Spleen (tissue), 11 donors: ENCODE measurements around the gene NKTR. TPM values are rescaled to one million over a fixed set of nuclear protein-coding genes. Genes with fewer than 3 reads are reported as not detected.

ENCODE experiments used
- DNase-seq: peaks from one replicate; pipeline ENCODE4 v3.0.0-alpha.2; 2020
- H3K27ac ChIP-seq, 8 donors: fragments of 200-600 bp; sonication (generic) in 7 of 8; 1 replicate in 4 of 8; 2 replicates in 4 of 8; pipeline versions ENCODE4 v1.5.0 to v1.8.0; 2016 to 2021; ENCODE audit warnings: inconsistent platforms in 4 of 8, mild to moderate bottlenecking in 4 of 8, moderate library complexity in 1 of 8
- H3K27me3 ChIP-seq, 7 donors: fragments of 200-600 bp; sonication (generic) in 6 of 7; replicated peaks in 1 of 7; 1 replicate in 4 of 7; 2 replicates in 3 of 7; pipeline versions ENCODE4 v1.5.0 to v1.8.0; 2016 to 2021; ENCODE audit warnings: inconsistent platforms in 3 of 7, mild to moderate bottlenecking in 1 of 7
- H3K36me3 ChIP-seq, 6 donors: fragments of 200-600 bp; sonication (generic) in 5 of 6; 1 replicate in 4 of 6; 2 replicates in 2 of 6; pipeline versions ENCODE4 v1.5.0 to v1.8.0; 2016 to 2021; ENCODE audit warnings: inconsistent platforms in 2 of 6
- H3K4me1 ChIP-seq, 6 donors: fragments of 200-600 bp; sonication (generic) in 5 of 6; 1 replicate in 3 of 6; 2 replicates in 3 of 6; pipeline versions ENCODE4 v1.5.0 to v1.8.0; 2016 to 2021; ENCODE audit warnings: inconsistent platforms in 3 of 6
- H3K4me3 ChIP-seq, 8 donors: fragments of 200-600 bp; sonication (generic) in 7 of 8; 1 replicate in 4 of 8; 2 replicates in 4 of 8; pipeline versions ENCODE4 v1.5.0 to v1.8.0; 2016 to 2021; ENCODE audit warnings: inconsistent platforms in 4 of 8, mild to moderate bottlenecking in 4 of 8, moderate library complexity in 2 of 8
- H3K9me3 ChIP-seq, 8 donors: fragments of 200-600 bp; sonication (generic) in 7 of 8; 1 replicate in 4 of 8; 2 replicates in 4 of 8; pipeline versions ENCODE4 v1.5.0 to v1.8.0; 2016 to 2021; ENCODE audit warnings: inconsistent platforms in 4 of 8
- POLR2A ChIP-seq, 3 donors: fragments of 450-650 bp; IDR thresholded peaks; one replicate each; pipeline ENCODE4 v1.5.1; 2017; ENCODE audit warnings: antibody characterized with exemption in 3 of 3, mild to moderate bottlenecking in 1 of 3
- POLR2AphosphoS5 ChIP-seq, 3 donors: sonication (generic); formaldehyde crosslinking; IDR thresholded peaks; one replicate each; pipeline ENCODE4 v1.5.1; 2017; ENCODE audit warnings: antibody characterized with exemption in 3 of 3
- WGBS, 5 donors: extraction: QIAGEN DNeasy Blood & Tissue Kit in 3 of 5; methylation state at CpG; one replicate each; pipeline versions ENCODE4 v1.1.5 to v1.1.7; 2013 to 2018; 5-methylcytosine and 5-hydroxymethylcytosine counted together
- intact Hi-C: fragments of 100-400 bp; cut with DNase I; formaldehyde crosslinking; loops from one replicate; pipeline ENCODE4 v1.15.0; 2023; ENCODE audit warnings: low total_unique reads
- polyA plus RNA-seq, 3 donors: library from polyadenylated mRNA; stranded (reverse); fragments of 200-250 nt; gene quantifications; one replicate each; pipeline ENCODE4 v1.2.1, GENCODE V29; 2013
- total RNA-seq, 7 donors: library from RNA; depleted of rRNA in 3 of 7; stranded (reverse); fragments of >200 nt in 3 of 7; fragmentation: NEBNext Ultra II Directional in 4 of 7; extraction: Animal tissue kit (Norgen Biotek cat#: 25700) in 4 of 7; gene quantifications; one replicate each; pipeline versions ENCODE4 v1.1.0 to v1.2.1, GENCODE V29; 2016 to 2021
- TF ChIP-seq, protein P1 (sequence below), 11 experiments: fragments of 200-600 bp in 7 of 11; fragments of 450-650 bp in 4 of 11; sonication (generic) in 4 of 11; IDR thresholded peaks in 8 of 11; conservative IDR thresholded peaks in 3 of 11; 1 replicate in 7 of 11; 2 replicates in 4 of 11; pipeline versions ENCODE4 v1.4.0 to v1.8.0; 2016 to 2021; ENCODE audit warnings: antibody characterized with exemption in 11 of 11, inconsistent platforms in 4 of 11, mild to moderate bottlenecking in 1 of 11
- donor health status: healthy with polysubstance abuse.
- donor health status: DM: no; HTN: no; CAD: no; lungs with moderate emphysema.
- donor health status: DM: no; HTN: no; CAD: no.
- donor health status: Bipolar disorder and iron deficiency.
- donor health status: healthy.
- donor health status: DM: no; HTN: no; CAD: no.
- donor health status: DM: yes; HTN: yes; CAD: no.

The NKTR gene
- total and polyA plus RNA-seq, 10 donors, result 19.9 to 258 (median 140) TPM

DNA sequence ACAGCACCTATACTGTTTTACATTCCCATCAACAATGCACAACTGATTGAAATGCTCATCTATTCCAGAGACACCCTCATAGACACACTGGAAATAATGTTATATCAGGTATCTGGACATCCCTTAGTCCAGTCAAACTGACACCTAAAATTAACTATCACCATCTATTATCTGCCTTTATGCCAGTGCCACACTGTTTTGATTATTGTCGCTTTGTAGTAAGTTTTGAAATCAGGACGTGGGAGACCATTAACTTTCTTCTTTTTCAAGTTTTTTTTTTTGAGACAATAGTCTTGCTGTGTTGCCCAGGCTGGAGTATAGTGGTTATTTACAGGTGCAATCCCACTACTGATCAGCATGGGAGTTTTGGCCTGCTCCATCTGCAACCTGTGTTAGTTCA, 75.4 kb downstream of the NKTR start:
- Histone ChIP-seq H3K36me3 (no peaks in the 10 kb centered on the region), H3K9me3 (peaks cover 0 to 31% (median 26%) of the 10 kb centered on the region in 8 donors), H3K27ac (no peak overlapping the region), H3K4me1 (no peaks in the 10 kb centered on the region), H3K27me3 (no peaks in the 10 kb centered on the region), H3K4me3 (no peak overlapping the region)
- intact Hi-C loops, result no loop called here
- no peak for DNase-seq
- no peak for TF ChIP-seq POLR2AphosphoS5 (IDR thresholded peaks at IDR 0.05)
- no peak for TF ChIP-seq POLR2A (IDR thresholded peaks at IDR 0.05)
- 83 to 89% (median 88%) methylated on average over 2 of the region's 2 CpGs for whole genome bisulfite sequencing, 5 donors

DNA sequence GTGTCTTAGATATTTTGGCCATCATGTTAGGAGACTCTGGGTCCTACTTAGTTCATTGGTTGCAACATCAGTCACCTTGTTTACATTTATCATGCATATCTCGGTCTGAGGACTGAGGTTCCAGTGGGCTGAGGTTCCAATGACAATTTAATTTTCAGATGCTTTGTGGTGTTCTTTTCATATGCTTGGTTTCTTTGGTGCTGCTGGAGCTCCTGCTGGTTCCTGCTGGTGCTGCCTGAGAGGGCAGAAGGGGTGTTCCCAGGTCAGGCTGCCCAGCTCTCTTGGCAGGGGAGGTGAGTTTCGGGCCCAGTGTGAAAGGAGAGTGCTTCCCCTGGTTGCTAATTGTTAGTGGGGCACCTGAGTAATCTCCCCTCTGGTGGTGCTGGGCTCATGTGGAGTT, 78.0 kb downstream of the NKTR start:
- intact Hi-C loops, result no loop called here
- 78 to 91% (median 83%) methylated on average over 2 of the region's 2 CpGs for WGBS, 5 donors
- no peak overlapping the region for H3K27ac ChIP-seq
- no peaks in the 10 kb centered on the region for H3K4me1 ChIP-seq
- peak; percentile 47 for DNase-seq
- H3K9me3 ChIP-seq, result peaks cover 0 to 31% (median 26%) of the 10 kb centered on the region in 8 donors
- H3K36me3 ChIP-seq, result no peaks in the 10 kb centered on the region
- H3K4me3 ChIP-seq, result no peak overlapping the region
- TF ChIP-seq, protein P1, sequence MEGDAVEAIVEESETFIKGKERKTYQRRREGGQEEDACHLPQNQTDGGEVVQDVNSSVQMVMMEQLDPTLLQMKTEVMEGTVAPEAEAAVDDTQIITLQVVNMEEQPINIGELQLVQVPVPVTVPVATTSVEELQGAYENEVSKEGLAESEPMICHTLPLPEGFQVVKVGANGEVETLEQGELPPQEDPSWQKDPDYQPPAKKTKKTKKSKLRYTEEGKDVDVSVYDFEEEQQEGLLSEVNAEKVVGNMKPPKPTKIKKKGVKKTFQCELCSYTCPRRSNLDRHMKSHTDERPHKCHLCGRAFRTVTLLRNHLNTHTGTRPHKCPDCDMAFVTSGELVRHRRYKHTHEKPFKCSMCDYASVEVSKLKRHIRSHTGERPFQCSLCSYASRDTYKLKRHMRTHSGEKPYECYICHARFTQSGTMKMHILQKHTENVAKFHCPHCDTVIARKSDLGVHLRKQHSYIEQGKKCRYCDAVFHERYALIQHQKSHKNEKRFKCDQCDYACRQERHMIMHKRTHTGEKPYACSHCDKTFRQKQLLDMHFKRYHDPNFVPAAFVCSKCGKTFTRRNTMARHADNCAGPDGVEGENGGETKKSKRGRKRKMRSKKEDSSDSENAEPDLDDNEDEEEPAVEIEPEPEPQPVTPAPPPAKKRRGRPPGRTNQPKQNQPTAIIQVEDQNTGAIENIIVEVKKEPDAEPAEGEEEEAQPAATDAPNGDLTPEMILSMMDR (IDR thresholded peaks at IDR 0.05 in 8 of 11, conservative IDR thresholded peaks at IDR 0.05 in 3 of 11), result no peak
- no peak for TF ChIP-seq POLR2AphosphoS5 (IDR thresholded peaks at IDR 0.05)
- no peak for TF ChIP-seq POLR2A (IDR thresholded peaks at IDR 0.05)
- peaks cover 0 to 11% (median 0%) of the 10 kb centered on the region in 7 donors for H3K27me3 ChIP-seq

DNA sequence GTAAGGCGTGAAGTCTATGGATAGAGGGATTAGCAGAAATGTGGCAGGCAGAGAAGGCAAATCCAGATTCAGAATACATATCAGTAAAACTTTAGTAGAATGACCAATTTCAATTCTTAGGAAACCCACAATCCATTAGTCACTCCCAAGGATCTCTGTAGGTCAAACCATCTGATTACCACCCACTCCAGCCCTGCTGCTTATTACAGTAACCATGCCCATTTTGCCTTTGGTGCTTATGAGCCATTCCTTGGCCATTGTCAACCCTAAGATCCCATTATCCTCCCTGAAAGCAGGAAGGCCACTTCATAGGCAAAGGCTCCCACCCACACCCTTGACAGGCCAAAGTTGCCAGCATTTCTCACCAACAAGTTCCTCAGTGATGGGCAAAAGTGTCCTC, 79.8 kb downstream of the NKTR start:
- TF ChIP-seq POLR2A (IDR thresholded peaks at IDR 0.05), result no peak
- TF ChIP-seq POLR2AphosphoS5 (IDR thresholded peaks at IDR 0.05), result no peak
- TF ChIP-seq, protein P1 (IDR thresholded peaks at IDR 0.05 in 8 of 11, conservative IDR thresholded peaks at IDR 0.05 in 3 of 11), result no peak
- Histone ChIP-seq H3K27me3 (peaks cover 0 to 27% (median 1%) of the 10 kb centered on the region in 7 donors), H3K9me3 (peaks cover 0 to 31% (median 26%) of the 10 kb centered on the region in 8 donors), H3K27ac (no peak overlapping the region), H3K36me3 (no peaks in the 10 kb centered on the region), H3K4me3 (no peak overlapping the region), H3K4me1 (peaks cover 0 to under 1% (median 0%) of the 10 kb centered on the region in 6 donors)
- 75 to 94% (median 85%) methylated on average over 1 of the region's 1 CpG for WGBS, 5 donors
- intact Hi-C loops, result no loop called here
- no peak for DNase-seq

DNA sequence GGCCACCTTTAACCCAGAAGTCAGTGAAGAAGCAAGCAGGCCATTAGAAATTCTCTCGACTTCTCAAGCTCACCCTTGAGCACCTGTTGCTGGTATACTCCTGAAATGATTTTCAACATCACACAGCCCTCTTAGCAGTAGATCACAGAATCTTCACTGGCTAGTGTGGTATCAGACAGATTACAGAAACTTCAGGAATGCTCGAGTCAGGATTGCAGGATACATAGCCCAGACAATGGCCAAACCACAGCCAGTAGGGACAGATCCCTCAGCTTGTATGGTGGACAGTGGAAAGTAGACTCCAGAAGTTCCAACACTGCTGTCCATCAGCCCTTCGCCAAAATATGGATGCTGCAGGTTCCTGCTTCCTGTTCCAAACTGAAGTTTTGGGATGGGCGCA, 80.3 kb downstream of the NKTR start:
- intact Hi-C loops, result no loop called here
- WGBS, 5 donors, result 72 to 90% (median 81%) methylated on average over 4 of the region's 4 CpGs

More for the DNA sequence above, 80.3 kb downstream of the NKTR start:
- no peak for TF ChIP-seq POLR2A (IDR thresholded peaks at IDR 0.05)
- TF ChIP-seq, protein P1 (IDR thresholded peaks at IDR 0.05 in 8 of 11, conservative IDR thresholded peaks at IDR 0.05 in 3 of 11), result no peak
- TF ChIP-seq POLR2AphosphoS5 (IDR thresholded peaks at IDR 0.05), result no peak
- H3K9me3 ChIP-seq, result peaks cover 0 to 28% (median 24%) of the 10 kb centered on the region in 8 donors
- DNase-seq, result no peak
- no peaks in the 10 kb centered on the region for H3K36me3 ChIP-seq
- H3K4me1 ChIP-seq, result peaks cover 0 to 6% (median 2%) of the 10 kb centered on the region in 6 donors
- no peak overlapping the region for H3K27ac ChIP-seq
- H3K27me3 ChIP-seq, result peaks cover 0 to 32% (median 6%) of the 10 kb centered on the region in 7 donors
- H3K4me3 ChIP-seq, result no peak overlapping the region
